ENCODE data around the gene DIO3. TPM values are rescaled to one million over a fixed set of nuclear protein-coding genes. Genes with fewer than 3 reads are reported as not detected.

DIO3 gene
- total RNA-seq, 2 experiments from 2014 or later = not detected

DNA sequence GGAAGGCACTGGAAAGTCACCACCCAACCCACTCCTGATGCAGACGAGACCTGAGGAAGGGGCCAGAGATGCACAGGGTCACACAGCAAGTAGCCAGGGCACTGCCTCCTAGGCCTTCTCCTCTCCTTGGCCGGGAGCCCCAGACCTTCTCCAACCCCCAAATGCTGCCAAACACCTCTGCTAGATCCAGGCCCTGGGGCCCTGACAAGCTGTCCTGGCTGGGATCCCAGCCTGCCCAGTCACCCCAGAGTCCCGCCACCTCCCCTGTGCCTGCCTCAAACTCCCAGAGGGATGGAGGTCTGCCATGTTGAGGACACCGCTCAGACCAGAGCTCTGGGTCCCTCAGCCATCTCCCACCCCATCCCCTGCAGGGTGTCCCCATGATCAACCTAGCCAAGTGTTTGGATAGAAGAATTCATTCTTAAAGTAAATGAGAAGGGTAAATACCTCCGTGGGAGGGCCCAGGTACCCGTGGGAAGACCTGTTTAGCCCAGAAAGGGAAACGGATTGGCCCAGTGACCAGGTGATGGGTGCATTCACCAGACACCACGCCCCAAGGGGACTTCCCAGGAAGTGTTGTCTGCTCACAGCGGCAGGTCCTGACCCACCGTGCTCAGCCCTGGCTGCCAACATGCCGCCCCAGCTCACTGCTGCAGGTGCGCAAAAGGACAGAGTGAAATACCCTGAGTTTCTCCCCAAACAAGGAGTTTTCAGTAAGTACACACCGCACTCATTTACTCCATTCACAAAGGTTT is 4.6 kb upstream of the DIO3 start:
- DNase-seq (no peak), ATAC-seq (ENCODE audit: poor library complexity) (no peak)
- Histone ChIP-seq H3K4me3 (ENCODE audit: low read length) (no peak overlapping the region), H3K27ac (ENCODE audit: low read depth in 1 of 2, low read length in 2 of 2) (no peak overlapping the region), H3K4me1 (ENCODE audit: insufficient read depth, low read length) (peaks cover 2% of the 10 kb centered on the region), H3K9me3 (ENCODE audit: control insufficient read depth in 1 of 2, insufficient read depth in 1 of 2, low read length in 2 of 2) (peaks cover 0 to 6% of the 10 kb centered on the region in 2 experiments), H3K27me3 (ENCODE audit: control insufficient read depth in 1 of 2, insufficient read depth in 2 of 2, low read length in 2 of 2) (peaks cover 9 to 22% of the 10 kb centered on the region in 2 experiments), H3K36me3 (ENCODE audit: insufficient read depth, low read length) (no peaks in the 10 kb centered on the region)
- ChIA-PET CTCF (no interaction called here), POLR2A (no interaction called here)
- Mint-ChIP-seq H3K36me3 (ENCODE audit: low read depth) (no peaks in the 10 kb centered on the region), H3K9me3 (no peaks in the 10 kb centered on the region), H3K4me3 (no peak overlapping the region), H3K27me3 (peaks cover 42% of the 10 kb centered on the region), H3K4me1 (ENCODE audit: low read depth) (peaks cover 4% of the 10 kb centered on the region), H3K27ac (no peak overlapping the region)
- intact Hi-C loops (cut with DNase I, micrococcal nuclease) = no loop called here
- no peak for TF ChIP-seq CTCF (IDR thresholded peaks at IDR 0.05)

- ATAC-seq (ENCODE audit: poor library complexity) (no peak), DNase-seq (no peak)
- peaks cover 2% of the 10 kb centered on the region for H3K4me1 ChIP-seq (ENCODE audit: insufficient read depth, low read length)
- no peaks in the 10 kb centered on the region for H3K9me3 Mint-ChIP-seq
- no peaks in the 10 kb centered on the region for H3K36me3 ChIP-seq (ENCODE audit: insufficient read depth, low read length)
- no peak overlapping the region for H3K4me3 ChIP-seq (ENCODE audit: low read length)
- H3K9me3 ChIP-seq (ENCODE audit: control insufficient read depth in 1 of 2, insufficient read depth in 1 of 2, low read length in 2 of 2) = peaks cover 0 to 12% of the 10 kb centered on the region in 2 experiments
- no peak overlapping the region for H3K4me3 Mint-ChIP-seq
- ChIA-PET CTCF (no interaction called here), POLR2A (no interaction called here)
- peaks cover 14 to 28% of the 10 kb centered on the region in 2 experiments for H3K27me3 ChIP-seq (ENCODE audit: control insufficient read depth in 1 of 2, insufficient read depth in 2 of 2, low read length in 2 of 2)
- TF ChIP-seq CTCF (IDR thresholded peaks at IDR 0.05) = no peak
- H3K27ac ChIP-seq (ENCODE audit: low read depth in 1 of 2, low read length in 2 of 2) = no peak overlapping the region
- intact Hi-C loops (cut with DNase I, micrococcal nuclease) = no loop called here
- H3K36me3 Mint-ChIP-seq (ENCODE audit: low read depth) = no peaks in the 10 kb centered on the region
- H3K4me1 Mint-ChIP-seq (ENCODE audit: low read depth) = peaks cover 4% of the 10 kb centered on the region
- peaks cover 45% of the 10 kb centered on the region for H3K27me3 Mint-ChIP-seq
- no peak overlapping the region for H3K27ac Mint-ChIP-seq
Measured at GRCh38 chr14:101557321-101557695, 4.0 kb upstream of the DIO3 start.

GRCh38 chr14:101557811-101558738 is 3.2 kb upstream of the DIO3 start:
- intact Hi-C loops (cut with DNase I, micrococcal nuclease) = no loop called here
- ChIA-PET CTCF (no interaction called here), POLR2A (no interaction called here)
- TF ChIP-seq CTCF (IDR thresholded peaks at IDR 0.05) = no peak
- no peaks in the 10 kb centered on the region for H3K36me3 Mint-ChIP-seq (ENCODE audit: low read depth)
- no peak for ATAC-seq (ENCODE audit: poor library complexity)
- H3K27me3 Mint-ChIP-seq = peaks cover 49% of the 10 kb centered on the region
- H3K4me3 ChIP-seq (ENCODE audit: low read length) = no peak overlapping the region
- H3K27ac ChIP-seq (ENCODE audit: low read depth in 1 of 2, low read length in 2 of 2) = no peak overlapping the region
- peaks cover 15 to 35% of the 10 kb centered on the region in 2 experiments for H3K27me3 ChIP-seq (ENCODE audit: control insufficient read depth in 1 of 2, insufficient read depth in 2 of 2, low read length in 2 of 2)
- DNase-seq = no peak
- H3K4me1 Mint-ChIP-seq (ENCODE audit: low read depth) = peaks cover 4% of the 10 kb centered on the region
- no peaks in the 10 kb centered on the region for H3K36me3 ChIP-seq (ENCODE audit: insufficient read depth, low read length)
- H3K9me3 ChIP-seq (ENCODE audit: control insufficient read depth in 1 of 2, insufficient read depth in 1 of 2, low read length in 2 of 2) = peaks cover 0 to 20% of the 10 kb centered on the region in 2 experiments
- no peak overlapping the region for H3K4me3 Mint-ChIP-seq
- no peaks in the 10 kb centered on the region for H3K9me3 Mint-ChIP-seq
- H3K27ac Mint-ChIP-seq = no peak overlapping the region
- H3K4me1 ChIP-seq (ENCODE audit: insufficient read depth, low read length) = peaks cover 2% of the 10 kb centered on the region

Data from CD4-positive, alpha-beta T cell (primary cell).